ENCODE results near the gene TMPRSS4.

- TF ChIP-seq CTCF (IDR thresholded peaks at IDR 0.05; ENCODE audit: low read depth, low read length) (no peak), EZH2phosphoT487 (IDR thresholded peaks at IDR 0.05; ENCODE audit: low read depth) (no peak)
Measured at GRCh38 chr11:118136341-118136740, 59.5 kb downstream of the TMPRSS4 start.

All from OCI-LY3 (cell line).